ENCODE results near the gene NRARP. TPM values are rescaled to one million over a fixed set of nuclear protein-coding genes. Genes with fewer than 3 reads are reported as not detected.

The NRARP gene
- total and polyA plus RNA-seq, 2 experiments from 2014 or later = 4.0 to 55.1 TPM

- H3K4me2 ChIP-seq = no peak overlapping the region
- H3K27me3 Mint-ChIP-seq (ENCODE audit: insufficient read depth, low read depth, poor library complexity) = peaks cover 29% of the 10 kb centered on the region
- H3K27ac Mint-ChIP-seq = no peak overlapping the region
- H4K20me1 ChIP-seq (replicated peaks; ENCODE audit: insufficient read depth) = 0 out of 2 replicates have a peak, but pooled peaks cover 9% of the 10 kb centered on the region
- no peaks in the 10 kb centered on the region for H3K9me2 ChIP-seq (ENCODE audit: insufficient read depth)
- no peak for TF ChIP-seq JUNB (IDR thresholded peaks at IDR 0.05; ENCODE audit: unreplicated experiment)
- no peak for TF ChIP-seq EZH2 (IDR thresholded peaks at IDR 0.05; ENCODE audit: low read depth, unreplicated experiment)
- no peak for TF ChIP-seq EZH2phosphoT487 (IDR thresholded peaks at IDR 0.05; ENCODE audit: unreplicated experiment)
- no peak for TF ChIP-seq ETS1 (IDR thresholded peaks at IDR 0.05)
- TF ChIP-seq ZNF114 (CRISPR knock-in tag; IDR thresholded peaks at IDR 0.05) = no peak
- TF ChIP-seq CREB1 (CRISPR knock-in tag; IDR thresholded peaks at IDR 0.05; ENCODE audit: low read depth) = no peak
- no peak for TF ChIP-seq NANOG (IDR thresholded peaks at IDR 0.05; ENCODE audit: borderline replicate concordance)
- TF ChIP-seq ZNF331 (CRISPR knock-in tag; IDR thresholded peaks at IDR 0.05; ENCODE audit: low read depth) = no peak
- no peak for TF ChIP-seq STAT1 (IDR thresholded peaks at IDR 0.05; ENCODE audit: unreplicated experiment)
- no peak for TF ChIP-seq POLR2AphosphoS5 (IDR thresholded peaks at IDR 0.05; ENCODE audit: low read depth)
- TF ChIP-seq ZNF462 (CRISPR knock-in tag; IDR thresholded peaks at IDR 0.05) = no peak
- TF ChIP-seq CTCF (conservative IDR thresholded peaks at IDR 0.05; ENCODE audit: low read depth in 2 of 2) = no peak
- TF ChIP-seq REST (IDR thresholded peaks at IDR 0.05; ENCODE audit: unreplicated experiment) = no peak
- no peaks in the 10 kb centered on the region for H3K79me2 ChIP-seq (replicated peaks; ENCODE audit: insufficient read depth)
- no peak overlapping the region for H3K4me3 Mint-ChIP-seq
- 0 out of 2 replicates have a peak, but pooled peaks cover 1% of the 10 kb centered on the region for H3F3A ChIP-seq (replicated peaks; ENCODE audit: low read depth)
- no peaks in the 10 kb centered on the region; the same call in 2 of the 3 replicates for H3K9me3 Mint-ChIP-seq
- H3K36me3 ChIP-seq (ENCODE audit: insufficient read depth) = peaks cover 10% of the 10 kb centered on the region; the same call in 1 of the 2 replicates
- H3K4me3 ChIP-seq = no peak overlapping the region
- no peaks in the 10 kb centered on the region for H3K27me3 ChIP-seq (ENCODE audit: insufficient read depth)
- peaks cover 32% of the 10 kb centered on the region for H3K4me1 Mint-ChIP-seq
- peaks cover 31% of the 10 kb centered on the region for H3K36me3 Mint-ChIP-seq (ENCODE audit: low read depth)
- DNase-seq (ENCODE audit: low spot score) (no peak), ATAC-seq (no peak)
- no peak overlapping the region for H2AFZ ChIP-seq
- peaks cover 6% of the 10 kb centered on the region for H3K4me1 ChIP-seq (ENCODE audit: insufficient read depth)
- no peak overlapping the region; the same call in 1 of the 2 replicates for H3K27ac ChIP-seq (ENCODE audit: low read depth)
Measured at GRCh38 chr9:137271696-137272076, 30.4 kb downstream of the NRARP start.
